GM19455 (cell line): ENCODE measurements around the gene WNT3A.
A peak's percentile ranks its signal among the peaks of the same experiment; 100 is the strongest.

Experiments used
- ATAC-seq: cut with Tn5 transposase; IDR thresholded peaks from one replicate; pipeline ENCODE4 v1.9.1; 2021; ENCODE audit not compliant: unreplicated experiment

The WNT3A gene

GRCh38 chr1:228082918-228083870 is 76.4 kb downstream of the WNT3A start:
- peak; percentile 28 for ATAC-seq

- no peak for ATAC-seq
Observed at GRCh38 chr1:228083871-228084278, 77.1 kb downstream of the WNT3A start.

DNA sequence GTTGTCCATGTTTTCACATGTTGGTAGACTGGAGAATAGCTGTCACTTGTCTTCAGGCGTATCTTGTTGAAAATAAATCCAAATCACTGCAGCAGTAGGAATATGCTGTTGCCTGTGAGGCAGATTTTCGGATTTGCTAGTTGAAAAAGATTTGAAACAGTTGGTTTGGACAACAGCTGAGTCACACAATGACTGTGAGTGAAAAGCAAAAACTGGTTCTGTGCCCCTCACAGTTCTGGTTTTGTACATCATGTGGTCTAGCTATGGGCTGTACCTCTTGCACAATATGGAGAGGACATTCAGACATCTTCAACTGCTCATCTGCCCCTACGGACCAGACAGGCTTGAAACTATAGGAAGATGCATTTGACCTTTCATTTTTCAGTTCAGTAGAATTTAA is 77.5 kb downstream of the WNT3A start:
- no peak for ATAC-seq

GRCh38 chr1:228084797-228085196 is 78.0 kb downstream of the WNT3A start:
- ATAC-seq, result no peak

DNA sequence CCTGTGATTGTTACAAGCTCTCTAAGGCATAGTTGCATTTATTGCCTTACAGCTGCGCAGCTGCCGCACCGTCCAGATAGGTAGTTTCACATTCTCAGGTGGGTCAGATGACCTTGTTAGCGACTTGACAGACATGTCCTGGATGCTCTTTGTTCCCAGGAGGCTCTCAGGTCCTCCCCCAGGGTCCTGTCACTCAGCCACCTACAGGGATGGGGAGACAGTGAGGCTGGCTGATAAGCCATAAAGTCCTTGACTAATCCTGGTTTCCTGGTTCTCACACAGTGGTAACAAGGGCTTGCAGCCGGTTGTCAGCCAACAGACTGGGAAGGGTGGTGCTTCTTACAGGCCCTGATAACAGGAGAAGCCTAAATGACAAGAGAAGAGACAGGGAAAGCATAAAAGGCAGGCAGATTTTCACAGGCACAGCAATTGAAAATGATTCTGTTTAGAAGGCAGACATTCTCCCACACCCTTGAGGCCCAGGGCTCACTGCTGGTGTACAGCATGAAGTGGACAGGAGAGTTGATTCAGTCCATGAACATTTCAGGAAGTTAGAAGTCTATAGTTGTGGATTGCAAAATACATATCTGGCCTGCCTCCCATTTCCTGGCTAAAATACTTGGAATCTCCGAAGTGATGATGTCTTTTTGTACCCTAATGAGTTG is 78.6 kb downstream of the WNT3A start:
- no peak for ATAC-seq

GRCh38 chr1:228087771-228088251 is 81.0 kb downstream of the WNT3A start:
- ATAC-seq, result no peak

DNA sequence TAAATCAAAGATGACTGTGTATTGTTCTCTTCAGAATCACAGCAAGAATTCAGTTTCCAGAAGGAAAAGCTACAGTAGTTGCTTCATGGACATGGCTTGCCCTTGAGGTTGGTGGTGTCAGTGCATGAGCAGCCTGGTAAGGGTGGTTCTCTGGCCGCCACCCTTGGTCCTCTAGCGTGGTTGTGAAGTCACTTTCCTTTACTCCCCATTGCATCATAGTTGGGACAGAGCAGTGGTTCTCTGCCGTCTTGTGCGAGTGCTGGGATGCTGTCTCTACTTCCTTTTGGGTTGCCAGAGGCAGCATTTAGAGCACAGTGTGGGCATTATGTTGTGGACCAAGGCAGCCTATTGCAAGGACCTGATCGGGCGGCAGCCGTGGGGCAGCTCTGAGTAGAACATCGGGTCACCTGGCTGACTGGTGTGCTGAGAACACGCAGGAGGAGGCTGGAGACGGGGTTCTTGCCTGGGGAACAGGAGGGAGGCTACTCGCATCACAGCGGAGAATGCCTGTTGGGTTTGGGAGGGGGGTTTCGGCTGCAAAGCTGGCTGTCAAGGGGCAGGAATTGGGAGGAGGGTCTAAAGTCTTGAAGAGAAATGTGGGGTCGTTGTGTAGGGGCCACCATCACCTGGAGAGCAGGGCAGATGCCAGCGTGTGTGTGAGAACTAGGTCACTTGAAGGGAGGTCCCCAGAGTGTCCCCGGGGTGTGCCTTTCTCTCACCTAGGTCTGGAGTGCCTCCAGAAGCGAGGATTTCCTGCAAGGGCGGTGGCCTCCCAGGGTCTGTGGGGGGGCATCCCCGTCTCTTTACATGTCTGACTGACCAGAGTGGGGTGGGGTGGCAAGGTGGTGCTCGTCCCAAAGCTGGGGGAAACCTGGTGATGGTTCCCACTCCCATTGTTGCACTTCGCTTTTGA is 82.0 kb downstream of the WNT3A start:
- ATAC-seq, result no peak

GRCh38 chr1:228089519-228090380 is 83.0 kb downstream of the WNT3A start:
- no peak for ATAC-seq

DNA sequence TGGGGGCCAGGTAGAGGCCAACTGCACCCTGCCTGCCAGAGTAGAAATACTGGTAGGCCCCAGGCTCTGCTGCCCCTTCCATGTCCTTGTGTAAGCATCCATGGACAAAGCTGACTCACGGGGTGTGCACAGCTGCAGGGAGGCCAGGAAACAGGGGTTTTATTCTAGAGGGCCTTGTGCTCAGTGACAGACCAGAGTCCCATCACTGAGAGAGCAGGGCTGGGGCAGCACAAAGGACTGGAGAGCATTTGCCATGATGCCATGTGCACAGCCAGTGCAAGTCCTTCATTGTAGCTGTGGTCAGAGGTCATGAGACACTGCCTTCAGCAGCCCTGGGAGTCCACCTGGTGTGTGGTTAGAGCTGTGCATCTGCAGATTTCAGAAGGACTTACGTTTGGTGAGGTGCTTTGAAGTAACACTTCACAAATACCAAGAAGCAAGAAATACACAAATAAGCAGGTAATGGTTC is 83.8 kb downstream of the WNT3A start:
- no peak for ATAC-seq

- ATAC-seq, result no peak
Observed at GRCh38 chr1:228091084-228091483, 84.3 kb downstream of the WNT3A start.

DNA sequence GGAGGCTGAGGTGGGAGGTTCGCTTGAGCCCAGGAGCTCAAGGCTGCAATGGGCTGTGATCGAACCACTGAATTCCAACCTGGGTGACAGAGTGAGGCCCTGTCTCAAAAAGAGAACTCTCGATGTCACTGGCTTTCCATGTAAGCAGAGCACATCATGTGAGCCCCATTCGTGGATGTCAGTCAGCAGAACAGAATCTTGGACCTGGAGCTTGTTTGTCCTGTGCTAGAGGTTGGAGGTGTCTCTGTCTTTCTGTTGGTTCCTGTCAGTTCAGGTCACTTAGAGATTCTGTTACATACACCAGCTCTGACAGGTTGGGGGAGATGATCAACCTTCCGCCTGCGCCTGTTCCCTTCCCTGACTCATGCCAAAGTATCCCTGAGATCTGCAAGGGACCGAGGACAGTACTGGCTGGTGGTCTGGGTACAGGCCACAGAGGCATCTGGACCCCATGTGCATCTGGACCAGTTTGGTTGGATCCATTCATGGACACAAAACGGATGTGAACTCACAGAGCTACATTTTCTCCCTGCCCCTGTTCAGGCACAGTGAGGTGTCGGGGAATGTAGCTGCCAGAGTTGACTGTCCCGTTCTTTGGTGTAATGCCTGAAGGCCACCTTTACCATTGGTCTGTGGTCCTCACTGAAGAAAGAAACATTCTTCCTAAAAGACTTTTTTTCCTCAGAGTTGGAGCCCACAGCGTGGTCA is 85.7 kb downstream of the WNT3A start:
- ATAC-seq, result no peak

GRCh38 chr1:228093050-228093906 is 86.5 kb downstream of the WNT3A start:
- no peak for ATAC-seq

GRCh38 chr1:228094432-228095016 is 87.7 kb downstream of the WNT3A start:
- no peak for ATAC-seq

- ATAC-seq, result no peak
Observed at GRCh38 chr1:228095161-228095560, 88.4 kb downstream of the WNT3A start.

GRCh38 chr1:228095938-228096337 is 89.1 kb downstream of the WNT3A start:
- ATAC-seq, result no peak

DNA sequence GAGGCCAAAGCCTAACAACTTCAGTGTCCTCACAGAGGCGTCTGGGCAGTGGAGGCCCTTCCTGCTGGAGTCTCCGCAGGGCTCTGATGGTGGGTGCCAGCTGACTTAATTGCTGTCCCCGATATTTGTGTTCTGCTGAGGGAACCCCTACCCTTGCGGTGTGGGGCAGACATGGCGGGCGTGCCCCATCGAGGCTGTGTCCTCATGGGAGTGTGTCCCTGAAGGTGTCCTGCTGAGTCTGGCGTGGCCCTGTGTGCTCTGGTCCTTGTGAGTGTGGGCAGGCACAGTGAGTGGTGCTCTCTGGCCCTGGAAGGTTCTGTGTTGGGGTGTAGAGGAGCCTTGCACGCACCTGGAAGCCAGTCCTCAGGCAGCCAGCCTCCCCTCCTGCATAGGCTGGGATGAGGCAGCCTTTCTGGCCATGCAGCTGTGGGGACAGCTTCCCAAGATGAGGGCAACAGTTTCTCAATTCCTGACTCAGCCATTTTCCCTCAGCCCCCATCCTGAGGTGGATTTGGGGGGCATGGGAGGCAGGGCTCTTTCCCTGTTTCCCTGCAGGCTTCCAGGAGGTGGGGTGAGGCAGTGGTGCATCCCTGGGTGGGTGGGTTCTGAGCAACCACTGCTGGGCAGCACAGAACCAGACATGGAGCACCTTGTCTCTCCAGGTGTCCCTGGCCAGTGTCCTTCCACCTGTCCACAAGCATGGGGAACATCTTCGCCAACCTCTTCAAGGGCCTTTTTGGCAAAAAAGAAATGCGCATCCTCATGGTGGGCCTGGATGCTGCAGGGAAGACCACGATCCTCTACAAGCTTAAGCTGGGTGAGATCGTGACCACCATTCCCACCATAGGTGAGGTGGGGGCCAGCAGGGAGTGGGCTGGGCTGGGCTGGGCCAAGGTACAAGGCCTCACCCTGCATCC is 89.9 kb downstream of the WNT3A start:
- ATAC-seq, result no peak
